ENCODE results near the gene SLC22A5.

DNA sequence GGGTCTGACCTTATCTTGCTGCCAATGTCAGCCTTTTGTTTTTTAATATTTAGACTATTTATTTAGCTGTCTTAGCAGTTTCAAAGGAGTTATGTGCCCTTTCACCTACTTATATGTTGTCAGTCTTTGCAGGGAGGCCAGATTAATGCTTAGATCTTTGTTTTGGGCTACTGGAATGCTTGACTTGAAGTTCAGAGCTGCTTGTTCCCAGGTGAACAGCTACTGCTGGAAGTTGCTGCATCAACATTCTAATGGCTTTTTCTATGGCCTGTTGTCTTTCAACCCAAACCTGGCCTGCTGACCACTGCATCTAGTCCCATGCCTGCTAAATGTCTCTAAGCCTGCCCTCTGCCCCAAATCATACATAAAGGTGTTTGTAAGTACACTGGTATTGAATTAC lies 3.0 kb downstream of the SLC22A5 start:
- TF ChIP-seq TAF1 (IDR thresholded peaks at IDR 0.05; ENCODE audit: low read depth, low read length) (no peak), EP300 (IDR thresholded peaks at IDR 0.05; ENCODE audit: borderline replicate concordance in 1 of 2, low read depth in 2 of 2, low read length in 2 of 2) (no peak), CTCF (IDR thresholded peaks at IDR 0.05; ENCODE audit: control extremely low read depth in 1 of 3, insufficient read depth in 1 of 3, low read depth in 1 of 3, low read length in 3 of 3) (no peak), SP2 (IDR thresholded peaks at IDR 0.05; ENCODE audit: low read length) (no peak), CHD2 (IDR thresholded peaks at IDR 0.05; ENCODE audit: low read length) (no peak), POLR2AphosphoS5 (IDR thresholded peaks at IDR 0.05; ENCODE audit: low read depth, low read length) (no peak), EZH2 (IDR thresholded peaks at IDR 0.05; ENCODE audit: low read depth, low read length, severe bottlenecking) (no peak), POLR2A (IDR thresholded peaks at IDR 0.05; ENCODE audit: control extremely low read depth in 1 of 2, low read depth in 2 of 2, low read length in 2 of 2) (no peak), MAX (IDR thresholded peaks at IDR 0.05) (no peak), CEBPB (IDR thresholded peaks at IDR 0.05; ENCODE audit: low read depth, low read length) (no peak), BCL11A (IDR thresholded peaks at IDR 0.05; ENCODE audit: low read depth in 2 of 2, low read length in 2 of 2) (no peak)

Data from H1 (cell line).